KOPT-K1 (cell line): ENCODE measurements around the gene MYO7A.

Experiments
- H3K27ac ChIP-seq: fragments of 200-600 bp; sonication (generic); 2 replicates; pipeline ENCODE4 v1.5.1; 2016; ENCODE audit warnings: antibody characterized with exemption, mild to moderate bottlenecking, low read depth, low read length; ENCODE audit not compliant: poor library complexity, severe bottlenecking
- H3K36me3 ChIP-seq: fragments of 200-600 bp; sonication (generic); 2 replicates; pipeline ENCODE4 v1.5.1; 2017; ENCODE audit warnings: antibody characterized with exemption, mild to moderate bottlenecking, low read length, moderate library complexity; ENCODE audit not compliant: insufficient read depth
- H3K9me3 ChIP-seq: fragments of 200-600 bp; sonication (generic); 2 replicates; pipeline ENCODE4 v1.5.1; 2017; ENCODE audit warnings: antibody characterized with exemption, low read length, mild to moderate bottlenecking; ENCODE audit not compliant: insufficient read depth, poor library complexity, severe bottlenecking

Gene MYO7A

DNA sequence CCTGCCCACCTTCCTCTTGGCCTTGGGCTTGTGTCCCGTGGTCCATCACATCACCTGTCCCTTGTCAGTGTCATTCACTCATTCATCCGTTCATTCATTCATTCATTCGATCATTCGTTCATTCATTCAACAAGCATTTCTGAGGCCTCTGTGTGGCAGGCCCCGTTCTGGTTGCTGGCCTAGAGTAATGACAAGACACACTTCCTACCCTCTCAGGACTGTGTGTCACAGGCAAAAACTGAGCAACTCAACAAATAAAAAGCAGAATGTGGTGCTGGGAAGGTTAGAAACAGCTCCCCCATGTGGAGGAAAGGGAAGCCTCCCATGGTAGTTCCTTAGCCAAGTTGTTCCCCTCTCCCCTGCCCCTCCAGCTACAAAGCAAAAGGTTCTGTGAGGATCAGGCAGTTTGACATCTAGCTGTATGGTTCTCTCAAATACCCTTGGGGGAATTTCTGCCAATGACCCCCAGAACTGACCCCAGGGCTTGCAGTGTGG is 27.0 kb upstream of the MYO7A start:
- no peak overlapping the region for H3K27ac ChIP-seq
- H3K36me3 ChIP-seq: no peaks in the 10 kb centered on the region
- H3K9me3 ChIP-seq: no peaks in the 10 kb centered on the region

DNA sequence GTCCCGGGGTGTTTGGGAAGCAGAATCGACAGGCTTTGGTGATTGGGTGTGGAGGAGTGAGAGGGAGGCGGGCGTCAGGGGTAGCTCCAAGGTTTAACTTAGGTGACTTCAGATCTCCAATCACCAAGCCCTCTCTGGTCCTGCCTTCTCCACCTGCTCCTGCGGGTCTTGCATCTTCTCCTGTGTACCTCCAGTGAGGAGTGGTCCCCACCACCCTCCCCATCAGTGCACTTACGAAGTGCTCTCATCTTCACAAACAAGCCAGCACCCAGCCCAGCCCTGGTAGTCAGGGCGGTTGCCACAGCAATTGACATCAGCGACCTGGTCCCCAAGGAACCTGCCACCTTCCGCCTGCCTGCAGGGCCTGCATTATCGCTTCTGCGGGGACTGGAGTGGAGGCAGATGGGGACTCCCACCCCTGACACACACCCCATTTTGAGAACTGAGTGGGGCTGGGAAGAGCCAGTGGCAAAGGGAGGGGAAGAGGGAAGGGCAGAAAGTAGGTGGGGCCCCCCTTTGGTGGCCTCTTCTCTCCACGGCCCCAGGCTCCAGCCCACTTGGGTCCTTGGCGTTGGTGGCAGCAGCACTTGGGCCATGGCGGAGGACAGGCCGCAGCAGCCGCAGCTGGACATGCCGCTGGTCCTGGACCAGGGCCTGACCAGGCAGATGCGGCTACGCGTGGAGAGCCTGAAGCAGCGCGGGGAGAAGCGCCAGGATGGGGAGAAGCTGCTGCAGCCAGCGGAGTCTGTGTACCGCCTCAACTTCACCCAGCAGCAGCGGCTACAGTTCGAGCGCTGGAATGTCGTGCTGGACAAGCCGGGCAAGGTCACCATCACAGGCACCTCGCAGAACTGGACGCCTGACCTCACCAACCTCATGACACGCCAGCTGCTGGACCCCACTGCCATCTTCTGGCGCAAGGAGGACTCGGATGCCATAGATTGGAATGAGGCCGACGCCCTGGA is 25.5 kb upstream of the MYO7A start, which contains the start of gene OMP:
TSS of gene OMP (plus strand) at position 595 of the 965 bp plus-strand sequence. CDS start at position 595, 0 bp downstream.
- H3K9me3 ChIP-seq: no peaks in the 10 kb centered on the region
- no peaks in the 10 kb centered on the region for H3K36me3 ChIP-seq
- no peak within 1 kb of the TSS for H3K27ac ChIP-seq

DNA sequence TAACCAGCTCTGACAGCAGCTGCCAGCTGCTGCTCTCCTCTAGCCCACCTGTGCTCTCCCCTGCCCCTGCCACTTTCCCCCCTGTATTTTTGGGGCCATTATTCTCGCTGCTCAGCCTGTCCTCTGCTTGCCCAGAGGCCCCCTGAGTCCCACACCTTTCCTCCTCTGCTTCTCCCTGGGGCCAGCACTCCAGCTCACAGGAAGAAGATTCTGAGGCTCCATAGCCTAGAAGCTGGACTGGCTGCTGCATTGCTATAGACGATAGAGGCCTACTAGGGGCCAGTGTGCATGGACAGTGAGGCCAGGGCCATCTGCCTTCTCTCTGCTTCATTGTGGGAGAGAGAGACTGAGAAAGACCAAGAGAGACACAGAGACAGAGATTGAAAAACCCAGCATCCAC is 24.7 kb upstream of the MYO7A start:
- Histone ChIP-seq H3K36me3 (no peaks in the 10 kb centered on the region), H3K9me3 (no peaks in the 10 kb centered on the region), H3K27ac (no peak overlapping the region)

DNA sequence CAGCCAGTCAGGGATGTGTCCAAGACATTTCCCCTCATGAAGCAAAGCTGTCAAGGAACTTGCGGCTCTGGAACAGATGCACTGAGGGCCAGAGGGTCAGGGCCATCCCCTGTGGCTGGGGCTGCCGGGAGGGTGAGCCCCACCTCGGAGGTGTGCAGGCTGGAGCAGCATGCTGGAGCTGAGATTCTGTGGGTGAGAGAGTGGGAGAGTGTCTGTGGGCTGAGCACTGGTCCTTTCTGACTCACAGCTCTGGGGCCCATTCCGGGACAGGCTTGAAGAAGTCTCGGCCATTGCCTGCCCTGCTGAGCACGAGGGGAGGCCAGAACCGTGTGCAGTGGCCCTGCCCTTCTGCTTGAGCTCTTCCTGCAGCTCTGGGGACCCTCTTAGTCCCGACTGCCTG is 23.3 kb upstream of the MYO7A start:
- H3K27ac ChIP-seq: no peak overlapping the region
- no peaks in the 10 kb centered on the region for H3K9me3 ChIP-seq
- no peaks in the 10 kb centered on the region for H3K36me3 ChIP-seq

DNA sequence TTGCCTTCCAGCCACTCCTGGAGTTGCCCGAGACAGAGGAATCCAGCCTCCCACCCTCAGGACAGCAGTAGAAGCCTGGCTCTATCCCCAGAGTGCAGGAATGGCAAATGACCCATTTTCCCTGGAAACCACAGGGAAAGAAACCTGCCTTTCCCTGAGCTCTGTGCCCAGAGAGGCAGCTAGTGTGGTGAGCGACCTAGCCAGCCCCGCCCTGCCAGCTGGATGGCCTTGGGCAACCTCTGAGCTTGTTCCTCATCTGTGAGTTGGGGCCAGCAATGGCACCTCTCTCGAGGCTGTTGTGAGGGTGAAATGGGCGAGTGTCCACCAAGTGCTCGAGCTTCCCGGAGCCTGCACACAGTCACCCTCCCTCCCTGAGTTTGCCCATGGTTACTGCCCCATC is 21.7 kb upstream of the MYO7A start:
- H3K36me3 ChIP-seq: no peaks in the 10 kb centered on the region
- H3K9me3 ChIP-seq: no peaks in the 10 kb centered on the region
- H3K27ac ChIP-seq: no peak overlapping the region

DNA sequence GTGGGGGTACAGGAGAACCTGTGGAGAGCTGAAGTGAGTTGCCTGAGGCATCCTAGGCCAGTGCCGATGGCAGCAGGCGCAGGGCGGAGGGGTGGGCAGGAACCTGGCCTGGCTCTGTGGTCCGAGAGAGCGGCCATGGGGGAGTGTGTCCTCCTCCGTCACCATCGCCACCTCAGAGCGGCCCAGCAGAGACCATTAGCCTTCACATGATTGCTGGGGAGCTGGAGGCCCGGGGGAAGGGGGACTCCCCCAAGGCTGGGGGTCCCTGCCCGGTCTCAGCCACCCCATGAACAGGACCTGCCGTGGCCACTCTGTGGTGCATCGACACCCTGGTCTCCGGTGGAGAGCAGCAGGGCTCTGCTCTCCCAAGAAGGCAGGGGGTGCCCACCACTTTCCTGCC is 21.3 kb upstream of the MYO7A start:
- no peaks in the 10 kb centered on the region for H3K36me3 ChIP-seq
- no peaks in the 10 kb centered on the region for H3K9me3 ChIP-seq
- H3K27ac ChIP-seq: no peak overlapping the region

DNA sequence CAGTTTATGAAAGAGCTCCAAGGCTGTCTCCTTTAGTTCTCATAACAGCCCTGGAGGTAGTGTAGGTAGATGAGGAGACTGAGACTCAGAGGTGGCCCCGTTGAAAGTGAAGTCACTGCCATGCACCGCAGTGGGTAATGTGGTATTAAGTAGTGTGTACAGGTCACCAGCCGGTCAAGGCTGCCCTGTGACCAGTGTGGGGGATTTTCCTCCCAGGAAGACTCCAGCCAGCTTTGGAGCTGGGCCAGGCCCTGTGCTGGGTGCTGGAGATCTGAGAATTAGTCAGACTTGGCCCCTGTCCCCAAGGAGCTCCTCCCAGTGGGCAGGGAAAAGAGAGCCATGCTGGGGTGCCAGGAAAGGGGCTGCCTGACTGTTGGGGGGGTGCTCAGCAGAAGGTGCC is 20.1 kb upstream of the MYO7A start:
- no peaks in the 10 kb centered on the region for H3K9me3 ChIP-seq
- no peaks in the 10 kb centered on the region for H3K36me3 ChIP-seq
- no peak overlapping the region for H3K27ac ChIP-seq

DNA sequence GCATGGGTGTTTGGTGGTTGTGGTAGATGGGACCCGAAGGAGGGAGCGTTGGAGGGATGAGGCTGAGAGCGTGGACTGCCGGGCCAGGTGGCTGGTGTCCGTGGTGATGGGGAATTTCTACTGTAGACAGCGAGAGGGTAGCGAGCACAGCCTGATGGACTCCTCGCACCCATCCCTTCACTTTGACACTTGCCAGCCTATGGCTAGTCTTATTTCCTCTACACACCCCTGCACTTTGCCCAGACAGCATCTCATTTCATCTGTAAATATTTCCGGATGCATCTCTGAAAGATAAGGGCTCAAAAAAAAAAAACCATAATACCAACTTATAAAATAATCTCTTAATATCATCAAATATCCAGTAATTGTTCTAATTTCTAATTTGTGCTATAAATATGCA is 19.6 kb upstream of the MYO7A start:
- H3K9me3 ChIP-seq: no peaks in the 10 kb centered on the region
- H3K36me3 ChIP-seq: no peaks in the 10 kb centered on the region
- no peak overlapping the region for H3K27ac ChIP-seq

DNA sequence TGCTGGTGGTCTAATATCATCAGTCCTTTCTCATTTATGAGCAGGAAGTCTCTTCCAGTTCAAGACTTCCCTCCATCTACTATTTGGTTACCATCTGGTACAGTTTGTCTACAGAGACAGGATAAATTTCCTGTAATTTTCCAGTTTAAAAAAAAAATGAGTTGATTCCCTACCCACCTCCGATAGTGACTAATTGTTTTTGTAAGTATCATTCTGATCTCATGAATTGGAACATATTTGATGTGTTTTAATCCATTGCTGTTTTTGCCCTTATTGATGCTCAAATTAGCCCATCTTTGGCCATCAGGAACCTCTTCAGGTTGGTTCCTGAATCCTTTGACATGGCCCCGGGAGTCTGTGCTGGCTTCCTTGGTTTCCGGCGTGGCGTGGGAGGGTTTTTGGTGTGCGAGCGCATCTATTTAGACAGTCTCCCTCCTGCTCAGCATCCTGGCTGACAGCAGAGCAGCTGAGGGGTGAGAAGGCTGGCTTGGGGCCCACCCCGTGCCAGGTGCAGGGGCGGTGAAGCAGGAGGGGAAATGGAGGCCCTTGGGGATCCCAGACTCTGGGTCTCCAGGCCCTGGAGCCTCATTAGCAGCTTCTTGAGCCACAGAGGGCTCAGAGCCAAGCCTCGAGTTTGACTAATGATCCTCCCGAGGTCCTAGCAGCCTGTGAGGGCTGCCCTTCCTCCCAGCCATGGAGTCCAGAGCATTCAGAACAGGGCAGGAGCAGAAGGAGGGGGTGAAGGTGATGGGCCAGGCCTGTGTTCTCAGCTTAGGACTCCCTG is 18.6 kb upstream of the MYO7A start:
- Histone ChIP-seq H3K27ac (no peak overlapping the region), H3K36me3 (no peaks in the 10 kb centered on the region), H3K9me3 (no peaks in the 10 kb centered on the region)

DNA sequence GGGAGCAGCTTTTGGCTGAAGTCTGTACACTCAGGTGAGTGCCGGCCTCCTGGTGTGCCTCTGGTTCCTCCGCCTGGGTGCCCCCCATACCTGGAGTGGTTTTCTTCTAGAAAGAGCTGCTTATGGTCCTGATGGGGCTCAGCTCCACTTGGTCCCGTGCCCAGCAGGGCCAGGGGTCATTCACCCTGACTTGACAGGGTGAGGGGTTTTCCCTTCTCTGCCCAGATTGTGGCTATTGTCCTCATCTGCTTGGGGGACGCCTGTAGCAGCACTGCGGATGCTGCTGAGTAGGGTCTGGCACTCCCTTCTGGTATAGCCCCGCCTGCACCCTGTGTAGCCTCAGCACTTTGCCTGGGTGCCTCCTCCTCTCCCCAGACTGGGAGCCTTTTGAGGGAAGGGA is 17.2 kb upstream of the MYO7A start:
- no peak overlapping the region for H3K27ac ChIP-seq
- H3K9me3 ChIP-seq: no peaks in the 10 kb centered on the region
- no peaks in the 10 kb centered on the region for H3K36me3 ChIP-seq

DNA sequence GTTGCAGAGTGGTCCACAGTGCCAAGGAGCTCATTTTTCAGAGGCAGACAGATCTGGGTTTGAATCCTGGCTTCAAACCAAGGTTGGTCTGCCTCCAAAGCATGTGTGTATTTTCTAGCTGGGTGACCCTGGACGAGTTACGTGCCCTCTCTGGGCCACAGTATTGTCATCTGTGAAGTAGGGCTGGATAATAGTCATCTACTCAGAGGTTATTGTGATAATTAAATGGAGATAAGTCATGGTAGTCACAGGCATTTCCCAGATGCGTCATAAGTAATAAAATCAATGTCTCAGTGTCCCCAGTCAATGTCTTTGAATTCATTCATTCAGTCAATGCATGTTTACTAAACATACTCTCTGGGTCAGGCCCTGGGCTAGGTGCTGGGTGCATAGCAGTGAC is 16.8 kb upstream of the MYO7A start:
- Histone ChIP-seq H3K27ac (no peak overlapping the region), H3K36me3 (no peaks in the 10 kb centered on the region), H3K9me3 (no peaks in the 10 kb centered on the region)

DNA sequence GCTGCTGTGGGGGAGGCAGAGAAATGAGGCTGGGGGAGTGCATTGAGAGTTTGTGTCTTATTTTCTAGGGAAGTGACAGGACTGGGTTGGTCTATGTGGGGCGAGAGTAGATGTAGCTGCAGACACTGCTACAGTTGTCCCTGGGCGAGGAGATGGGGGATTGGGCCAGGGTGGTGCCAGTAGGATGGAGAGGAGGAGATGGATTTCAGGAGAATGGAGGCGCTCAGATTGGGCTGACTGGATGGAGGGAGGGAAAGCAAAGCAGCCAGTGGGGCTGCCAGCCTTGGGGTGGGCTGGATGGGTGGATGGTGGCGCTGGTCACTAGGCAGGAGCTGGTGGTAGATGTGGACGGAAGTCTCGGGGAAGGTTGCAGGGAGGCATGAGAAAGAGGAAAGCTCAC is 16.1 kb upstream of the MYO7A start:
- Histone ChIP-seq H3K27ac (no peak overlapping the region), H3K36me3 (no peaks in the 10 kb centered on the region), H3K9me3 (no peaks in the 10 kb centered on the region)

DNA sequence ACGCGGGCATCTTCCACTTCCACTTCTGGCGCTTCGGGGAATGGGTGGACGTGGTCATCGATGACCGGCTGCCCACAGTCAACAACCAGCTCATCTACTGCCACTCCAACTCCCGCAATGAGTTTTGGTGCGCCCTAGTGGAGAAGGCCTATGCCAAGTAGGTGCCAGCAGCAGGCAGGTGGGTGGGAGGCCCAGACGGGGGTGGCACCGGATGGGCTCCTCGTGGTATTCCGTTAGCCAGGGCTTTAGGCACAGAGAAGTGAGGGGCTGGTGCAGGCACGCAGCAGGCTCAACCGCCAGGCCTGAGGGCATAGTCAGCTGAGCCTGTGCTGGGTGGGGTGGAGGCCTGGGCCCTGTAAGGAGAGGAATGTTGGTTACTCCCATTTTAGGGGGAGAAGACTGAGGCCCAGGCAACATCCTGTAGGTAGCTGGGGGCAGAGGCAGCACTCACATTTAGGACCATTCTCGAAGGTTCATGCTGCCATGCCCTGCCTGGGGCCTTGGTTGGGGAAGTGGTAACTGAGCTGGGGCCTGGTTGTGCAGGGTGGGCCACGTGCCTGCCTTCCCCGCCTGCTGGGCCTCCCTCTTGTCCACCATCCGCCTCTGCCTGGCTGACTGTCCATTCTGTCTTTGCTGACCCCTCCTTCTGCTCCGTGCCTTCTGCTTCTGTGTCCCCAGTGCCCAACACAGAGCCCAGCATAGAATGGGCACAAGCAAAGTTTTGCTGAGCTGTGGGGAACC is 15.2 kb upstream of the MYO7A start:
- no peaks in the 10 kb centered on the region for H3K36me3 ChIP-seq
- H3K9me3 ChIP-seq: no peaks in the 10 kb centered on the region
- no peak overlapping the region for H3K27ac ChIP-seq

DNA sequence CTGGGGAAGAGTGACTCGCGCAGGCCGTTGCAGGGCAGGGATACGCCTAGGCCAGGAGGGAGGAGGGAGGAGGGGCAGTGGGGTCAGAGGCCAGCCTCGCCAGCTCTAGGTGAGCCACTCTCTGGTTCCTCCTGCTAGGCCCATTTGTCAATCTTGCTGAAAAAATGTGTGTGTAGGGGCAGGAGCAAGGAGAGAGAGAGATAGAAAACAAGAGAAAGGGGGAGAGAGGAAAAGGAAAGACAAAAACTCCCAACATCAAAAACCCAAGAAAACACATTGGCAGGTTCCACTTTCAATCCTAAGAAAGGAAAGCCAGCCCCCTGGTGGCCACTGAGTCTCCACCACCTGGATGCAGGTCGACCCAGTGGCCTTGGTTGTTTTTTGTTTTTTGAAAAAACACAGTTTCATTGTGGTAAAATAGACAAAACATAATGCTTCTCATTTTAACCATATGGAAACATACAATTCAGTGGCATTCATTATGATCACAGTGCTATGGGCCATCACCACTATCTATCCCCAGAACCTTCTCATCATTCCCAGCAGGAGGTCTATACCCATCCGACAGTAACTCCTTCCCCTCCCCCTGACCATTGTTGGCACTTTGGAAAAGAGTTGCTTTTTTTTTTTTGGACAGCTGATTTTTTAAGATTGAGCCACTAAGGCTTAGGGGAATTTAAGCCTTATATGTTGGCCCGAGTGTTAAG is 14.5 kb upstream of the MYO7A start:
- H3K9me3 ChIP-seq: no peaks in the 10 kb centered on the region
- no peak overlapping the region for H3K27ac ChIP-seq
- no peaks in the 10 kb centered on the region for H3K36me3 ChIP-seq
